DMS53 (cell line): Measurements from ENCODE around the gene VPS11.
A peak's percentile ranks its signal among the peaks of the same experiment; 100 is the strongest.
"Not testable (repeated sequence)": the region's sequence is repeated elsewhere in the genome, so short reads cannot be mapped to it uniquely, and the experiment has no call there.

Source experiments
- DNase-seq: peaks from one replicate; lab custom pipeline; 2025; lab: John Stamatoyannopoulos, UW

The VPS11 gene

DNA sequence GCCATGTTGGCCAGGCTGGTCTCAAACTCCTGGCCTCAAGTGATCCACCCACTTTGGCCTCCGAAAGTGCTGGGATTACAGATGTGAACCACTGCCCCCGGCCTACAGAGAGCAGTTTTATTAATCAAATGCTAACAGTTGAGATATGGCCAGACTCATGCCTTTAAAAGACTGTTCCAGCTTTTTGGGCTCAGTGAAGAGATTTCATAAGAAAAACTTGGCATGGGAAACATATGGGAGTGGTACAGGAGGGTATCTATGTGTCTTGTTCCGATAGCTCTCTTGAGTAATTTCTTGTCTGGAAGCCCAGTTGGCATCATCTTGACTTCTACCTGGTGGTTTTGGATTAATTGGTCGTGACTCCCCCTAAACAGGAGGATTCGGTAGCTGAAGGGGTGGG, 28.7 kb upstream of the VPS11 start:
- no peak for DNase-seq

- not testable (repeated sequence) for DNase-seq
Observed at GRCh38 chr11:119039471-119039870, 28.1 kb upstream of the VPS11 start.

- peak; percentile 94 for DNase-seq
Observed at GRCh38 chr11:119041821-119042514, 25.6 kb upstream of the VPS11 start.

- no peak for DNase-seq
Observed at GRCh38 chr11:119042927-119043326, 24.7 kb upstream of the VPS11 start.

- no peak for DNase-seq
Observed at GRCh38 chr11:119044708-119045107, 22.9 kb upstream of the VPS11 start.

DNA sequence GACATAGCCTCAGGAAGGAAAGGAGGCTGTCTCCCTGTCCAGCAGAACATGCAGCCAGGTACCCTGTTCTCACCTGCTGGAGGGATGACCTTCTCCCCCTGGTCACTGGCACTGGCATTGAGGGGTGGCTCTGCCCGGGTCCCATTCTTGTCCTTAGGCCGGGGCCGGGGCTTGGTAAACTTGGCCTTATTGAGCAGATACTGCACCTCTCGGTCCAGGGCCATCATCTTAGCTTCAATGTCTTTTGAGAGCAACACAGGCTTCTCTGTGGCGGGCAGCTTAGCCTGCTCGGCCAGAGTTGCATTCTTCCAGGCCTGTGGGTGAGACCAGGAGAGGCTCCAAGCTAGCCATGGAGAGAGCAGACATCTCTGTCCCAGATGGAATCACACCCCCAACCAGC, 21.1 kb upstream of the VPS11 start:
- no peak for DNase-seq

DNA sequence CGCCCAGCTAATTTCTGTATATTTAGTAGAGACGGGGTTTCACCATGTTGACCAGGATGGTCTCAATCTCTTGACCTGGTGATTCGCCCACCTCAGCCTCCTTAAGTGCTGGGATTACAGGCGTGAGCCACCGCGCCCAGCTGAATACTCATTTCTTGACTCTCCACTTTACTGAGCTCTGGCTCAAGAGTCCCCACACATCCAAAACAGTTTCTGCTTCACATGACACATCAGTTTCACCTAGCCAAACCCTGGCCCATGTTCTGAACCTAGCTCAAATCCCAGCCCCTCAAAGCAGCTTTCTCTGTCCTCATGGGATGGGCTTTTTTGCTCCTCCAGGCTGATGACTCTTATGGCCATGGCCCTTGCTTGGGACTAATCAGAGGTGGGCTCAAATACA, 20.4 kb upstream of the VPS11 start:
- no peak for DNase-seq

DNA sequence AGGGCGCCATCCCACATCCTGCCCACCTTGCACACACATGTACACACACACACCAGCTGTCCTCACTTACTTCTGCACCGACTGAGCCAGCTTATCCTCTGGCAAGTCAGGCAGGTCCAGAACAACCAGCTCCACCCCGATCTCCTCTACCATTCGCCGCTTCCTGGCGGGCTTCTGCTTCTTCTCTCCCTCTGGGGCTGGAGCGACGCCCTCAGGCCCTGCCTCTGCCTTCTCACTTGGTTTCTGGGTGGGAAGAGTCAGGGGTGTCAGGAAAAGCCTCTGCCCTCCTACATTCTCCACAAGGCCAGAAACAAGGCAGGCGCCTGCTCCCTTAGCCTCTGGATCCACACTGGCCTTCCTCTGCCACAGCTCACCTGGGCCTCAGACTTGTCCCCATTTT, 19.0 kb upstream of the VPS11 start:
- DNase-seq = no peak

DNA sequence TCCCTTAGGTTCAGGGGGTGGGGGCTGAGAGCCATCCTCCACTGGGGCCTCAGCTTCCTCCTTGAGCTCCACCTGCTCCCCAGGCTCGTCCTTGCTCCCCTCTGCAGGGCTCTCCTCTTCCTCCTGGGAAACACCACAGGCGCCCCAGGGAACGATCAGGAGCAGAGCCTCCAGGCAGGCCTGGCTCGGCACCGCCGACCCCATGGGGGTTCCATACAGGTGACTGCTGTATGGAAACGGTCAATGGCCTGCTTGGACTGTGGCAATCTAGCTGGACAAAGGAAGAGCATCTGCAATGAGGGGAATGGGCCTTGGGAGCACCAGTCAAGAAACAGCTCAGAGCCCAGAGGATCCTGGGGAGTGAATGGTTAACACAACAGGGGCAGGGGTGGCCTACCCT, 18.5 kb upstream of the VPS11 start:
- DNase-seq = no peak

DNA sequence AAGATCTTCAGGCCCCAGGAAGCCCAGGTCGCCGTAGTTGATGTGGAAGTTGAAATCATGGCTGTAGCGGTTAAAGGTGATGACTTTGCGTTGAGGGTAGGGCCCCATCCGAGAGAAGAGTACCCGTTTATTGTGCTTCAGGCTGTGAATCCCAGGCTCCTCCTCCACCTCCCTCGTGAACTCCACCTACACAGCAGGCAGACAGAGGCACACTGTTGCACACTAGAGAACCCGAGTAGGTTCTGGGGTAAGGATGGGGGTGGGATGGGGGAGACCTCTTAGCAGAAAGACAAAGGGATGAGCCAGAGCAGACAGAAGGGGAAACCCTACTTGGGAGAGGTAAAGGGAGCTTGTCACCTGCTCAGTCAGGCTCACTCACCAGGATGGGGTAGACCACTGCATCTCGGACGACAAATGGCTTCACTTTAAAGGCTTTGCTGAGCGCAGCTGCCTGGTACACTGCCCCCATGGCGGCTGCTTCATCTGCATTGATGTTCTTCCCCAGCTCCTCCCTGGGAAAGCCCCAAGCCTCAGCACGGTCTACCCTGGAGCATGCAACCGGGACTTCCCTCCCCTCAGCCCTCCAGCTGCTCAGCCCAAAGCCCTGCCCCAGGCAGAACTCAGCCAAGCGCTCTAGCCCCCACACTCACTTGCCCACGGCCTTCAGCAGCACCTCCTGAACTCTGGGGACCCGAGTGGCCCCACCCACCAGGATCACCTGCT, 16.0 kb upstream of the VPS11 start:
- no peak for DNase-seq

DNA sequence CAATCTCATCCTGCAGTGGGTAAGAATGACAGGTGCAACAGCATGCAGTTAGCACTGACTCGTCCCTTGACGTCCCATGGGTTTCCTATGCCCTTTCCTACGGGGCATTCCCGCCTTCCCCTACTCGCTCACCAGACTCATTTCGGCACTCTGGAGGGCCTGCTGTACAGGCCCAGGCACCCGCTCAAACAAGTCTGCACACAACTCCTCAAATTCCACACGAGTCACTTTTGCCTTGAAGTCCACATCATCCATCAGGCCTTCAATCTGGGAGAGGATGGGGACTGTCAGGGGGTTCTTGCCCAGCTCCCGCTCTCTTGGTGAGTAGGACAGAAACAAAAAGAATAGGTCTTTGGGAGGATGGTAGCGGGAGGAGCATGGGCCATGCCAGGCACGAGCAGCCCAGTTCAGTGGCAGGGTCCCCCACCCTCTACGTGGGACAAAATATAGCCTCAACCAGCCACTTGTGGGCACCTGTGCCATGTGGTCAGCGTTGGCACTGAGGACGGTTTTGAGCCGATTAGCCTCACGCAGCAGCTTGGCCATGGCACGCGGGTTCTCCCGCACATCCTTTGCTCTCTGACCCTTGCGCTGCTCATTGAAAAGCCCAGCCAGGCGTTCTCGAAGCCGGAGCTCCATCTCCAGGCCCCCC, 15.3 kb upstream of the VPS11 start:
- DNase-seq = no peak

- no peak for DNase-seq
Observed at GRCh38 chr11:119054418-119054817, 13.2 kb upstream of the VPS11 start.

GRCh38 chr11:119055901-119056300, 11.7 kb upstream of the VPS11 start:
- peak; percentile 52 for DNase-seq

DNA sequence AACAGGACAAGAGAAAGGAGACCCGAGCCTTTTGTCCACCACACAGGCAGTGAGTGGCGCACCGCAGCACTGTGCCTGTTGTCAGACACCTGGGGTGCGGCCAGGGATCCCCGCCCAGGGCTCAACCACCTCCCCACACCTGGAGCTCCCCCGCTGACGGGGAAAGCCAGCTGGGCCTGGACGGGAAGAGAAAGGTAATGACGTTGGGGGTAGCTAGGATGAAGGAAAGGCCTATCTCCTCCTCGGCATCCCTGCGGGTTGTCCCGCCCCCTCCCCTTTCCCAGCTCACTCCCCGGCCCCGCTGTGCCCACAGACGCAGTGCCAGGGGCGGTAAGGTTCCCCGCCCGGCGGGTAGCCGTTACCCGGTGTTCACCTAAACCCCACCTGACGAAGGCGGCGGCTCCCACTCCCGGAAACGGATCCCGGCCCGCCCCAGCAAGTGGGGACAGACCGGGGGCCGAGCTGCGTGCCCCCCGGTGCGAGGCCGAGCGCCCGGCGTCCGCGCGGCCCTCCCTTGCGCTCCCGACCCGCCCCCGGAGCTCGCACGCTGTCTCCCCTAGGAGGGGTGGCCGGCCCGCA, 11.1 kb upstream of the VPS11 start:
- peak; percentile 73 for DNase-seq

DNA sequence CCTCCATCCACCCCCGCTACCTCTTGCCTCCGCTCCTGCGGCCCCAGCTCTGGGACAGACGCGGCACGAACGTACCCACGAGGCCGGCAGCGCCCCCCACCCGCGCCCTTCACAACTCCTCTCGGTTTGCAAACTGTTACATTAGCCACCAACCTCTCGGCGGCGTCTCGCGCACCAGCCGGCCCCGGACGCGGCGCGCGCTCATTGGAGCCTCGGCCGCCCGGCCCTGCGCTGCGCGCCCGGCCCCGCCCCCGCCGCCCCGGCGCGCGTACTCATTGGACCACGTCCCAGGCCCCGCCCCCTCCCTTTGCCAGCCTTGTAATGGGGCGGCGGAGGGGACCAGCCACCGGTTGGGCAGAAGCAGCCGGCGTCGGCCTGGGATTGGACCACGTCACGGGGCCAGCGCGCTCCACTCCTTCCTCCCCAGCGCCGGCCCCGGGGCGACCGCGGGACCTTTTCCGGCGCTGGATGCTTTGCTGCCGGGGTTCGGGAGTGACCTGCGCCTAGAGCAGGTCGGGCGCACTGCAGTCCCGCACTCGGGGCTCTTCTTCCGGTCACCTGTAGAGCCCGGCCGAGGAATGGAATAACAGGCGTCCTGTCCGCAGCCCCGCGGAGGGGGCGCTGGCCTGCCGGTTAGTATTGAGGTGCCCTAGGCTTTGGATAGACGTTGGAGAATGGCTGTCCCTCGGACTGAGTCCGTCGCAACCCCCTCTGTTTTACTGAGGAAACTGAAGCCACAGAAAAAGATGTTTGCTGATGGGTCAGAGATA, 10.4 kb upstream of the VPS11 start, which contains the start of gene HYOU1:
HYOU1 (minus strand) TSS at position 206 of the 770 bp plus-strand sequence. CDS start 1,045 bp downstream, outside the sequence.
- peak; percentile 99 for DNase-seq

GRCh38 chr11:119059128-119059527, 8.5 kb upstream of the VPS11 start:
- not testable (repeated sequence) for DNase-seq

- DNase-seq = no peak
Observed at GRCh38 chr11:119061256-119061655, 6.4 kb upstream of the VPS11 start.

DNA sequence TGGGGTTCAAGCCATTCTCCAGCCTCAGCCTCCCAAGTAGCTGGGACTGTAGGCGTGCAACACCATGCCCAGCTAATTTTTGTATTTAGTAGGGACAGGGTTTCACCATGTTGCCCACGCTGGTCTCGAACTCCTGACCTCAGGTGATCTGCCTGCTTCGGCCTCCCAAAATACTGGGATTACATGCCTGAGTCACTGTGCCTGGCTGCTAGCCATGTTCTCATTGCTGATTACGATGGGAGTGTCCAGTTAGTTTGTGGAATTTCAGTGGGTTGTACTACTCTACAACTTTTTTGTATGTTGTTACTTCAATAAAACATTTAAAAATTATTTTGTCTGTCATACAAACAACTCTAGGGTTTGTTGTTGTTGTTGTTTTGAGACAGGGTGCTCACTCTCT, 4.8 kb upstream of the VPS11 start:
- no peak for DNase-seq

DNA sequence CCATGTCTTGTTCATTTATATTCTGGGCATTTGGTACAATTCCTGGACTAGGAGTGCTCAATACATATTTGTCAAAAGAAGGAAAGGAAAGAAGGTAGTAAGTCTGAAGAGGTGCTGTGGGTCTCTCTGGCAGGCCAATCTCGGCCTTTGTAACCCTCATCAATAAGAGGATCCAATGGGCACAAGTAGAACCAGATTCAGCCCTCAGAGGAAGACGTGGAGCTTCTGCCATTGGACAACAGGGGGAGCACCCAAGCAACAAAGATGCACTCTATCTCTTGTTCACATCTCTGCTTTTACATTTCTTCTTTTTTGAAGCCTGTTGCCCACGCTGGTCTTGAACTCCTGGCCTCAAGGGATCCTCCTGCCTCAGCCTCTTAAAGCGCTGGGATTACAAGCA, 2.2 kb upstream of the VPS11 start:
- DNase-seq = peak; percentile 57

GRCh38 chr11:119077839-119078238, 10.2 kb downstream of the VPS11 start:
- DNase-seq = no peak

- no peak for DNase-seq
Observed at GRCh38 chr11:119078675-119079420, 11.2 kb downstream of the VPS11 start.
